LoVo (cell line): ENCODE measurements around the gene ITGBL1.

Source experiments
- DNase-seq: peaks from one replicate; pipeline ENCODE4 v3.0.0-alpha.2; 2016; ENCODE audit warnings: low spot score

The ITGBL1 gene

DNA sequence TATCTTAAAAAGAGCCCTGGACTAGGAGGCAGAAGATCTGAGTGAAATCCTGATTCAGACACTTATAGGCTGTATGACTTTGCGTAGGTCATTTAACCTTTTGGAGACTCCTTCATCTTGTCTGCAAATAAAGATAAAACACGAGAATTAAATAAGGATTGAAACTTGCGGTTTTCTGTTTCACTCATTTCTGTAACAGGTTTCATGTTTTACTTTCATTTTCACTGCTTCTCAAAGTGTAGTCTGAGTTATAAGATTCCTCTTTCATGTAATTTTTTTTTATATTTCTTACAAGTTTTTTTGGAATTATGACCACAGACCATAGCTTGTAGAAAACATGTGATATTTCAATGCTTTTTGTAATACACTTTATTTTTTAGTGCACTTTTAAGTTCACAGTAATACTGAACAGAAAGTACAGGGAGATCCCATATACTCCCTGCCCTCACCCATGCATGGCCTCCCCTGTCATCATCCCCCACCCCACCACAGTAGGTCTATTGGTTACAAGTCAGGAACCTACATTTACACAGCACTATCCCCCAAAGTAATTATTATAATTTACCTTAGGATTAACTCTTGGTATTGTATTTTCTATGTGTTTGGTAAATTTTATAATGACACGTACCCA lies 174.6 kb downstream of the ITGBL1 start:
- DNase-seq = no peak

DNA sequence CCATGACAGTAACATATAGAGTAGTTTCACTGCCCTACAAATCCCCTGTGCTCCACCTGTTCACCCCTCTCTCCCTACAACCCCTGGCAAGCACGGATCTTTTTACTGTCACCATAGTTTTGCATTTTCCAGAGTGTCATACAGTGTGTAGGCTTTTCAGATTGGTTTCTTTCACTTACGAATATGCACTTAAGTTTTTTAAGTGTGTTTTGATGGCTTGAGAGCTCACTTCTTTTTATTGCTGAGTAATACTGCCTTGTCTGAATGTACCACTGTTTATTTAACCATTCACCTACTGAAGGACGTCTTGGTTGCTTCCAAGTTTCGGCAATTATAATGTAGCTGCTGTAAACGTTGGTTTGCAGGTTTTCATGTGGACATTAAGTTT lies 175.1 kb downstream of the ITGBL1 start:
- DNase-seq = no peak

DNA sequence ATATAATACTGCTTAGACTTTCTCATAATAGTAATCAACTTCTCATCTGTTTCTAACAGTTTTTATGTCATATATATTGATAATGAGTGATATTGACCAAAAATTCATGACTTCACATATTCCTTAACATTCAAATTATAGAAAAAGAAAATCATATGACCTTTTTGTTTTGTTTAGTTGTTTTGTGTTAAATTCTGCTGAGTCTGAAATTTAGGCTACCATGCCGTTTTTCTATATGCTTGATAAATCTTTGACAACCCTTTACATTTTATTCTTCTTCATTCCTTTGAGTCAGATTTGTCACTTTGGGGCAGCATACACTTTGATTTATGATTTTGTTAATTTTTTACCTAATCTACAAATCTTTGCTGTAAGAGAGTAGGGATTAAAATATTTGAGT lies 176.4 kb downstream of the ITGBL1 start:
- no peak for DNase-seq

DNA sequence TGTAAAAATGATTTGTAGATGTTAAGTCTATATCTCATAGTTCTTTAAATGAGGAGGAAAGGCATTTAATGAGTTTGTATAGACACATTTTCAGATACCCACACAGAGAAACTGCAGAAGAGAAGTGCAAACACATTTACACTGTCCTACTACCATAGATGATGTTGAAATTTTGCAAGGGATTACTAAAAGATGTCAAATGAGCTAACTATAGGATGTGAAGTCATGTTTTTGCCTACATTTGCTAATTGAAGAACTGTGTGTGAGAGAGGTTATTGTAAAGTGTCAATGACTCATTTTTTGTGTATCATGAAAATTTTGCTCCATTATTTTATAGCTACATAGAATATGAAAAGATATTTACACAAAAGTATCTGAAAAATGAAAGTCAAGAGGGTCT lies 178.9 kb downstream of the ITGBL1 start:
- DNase-seq = no peak

DNA sequence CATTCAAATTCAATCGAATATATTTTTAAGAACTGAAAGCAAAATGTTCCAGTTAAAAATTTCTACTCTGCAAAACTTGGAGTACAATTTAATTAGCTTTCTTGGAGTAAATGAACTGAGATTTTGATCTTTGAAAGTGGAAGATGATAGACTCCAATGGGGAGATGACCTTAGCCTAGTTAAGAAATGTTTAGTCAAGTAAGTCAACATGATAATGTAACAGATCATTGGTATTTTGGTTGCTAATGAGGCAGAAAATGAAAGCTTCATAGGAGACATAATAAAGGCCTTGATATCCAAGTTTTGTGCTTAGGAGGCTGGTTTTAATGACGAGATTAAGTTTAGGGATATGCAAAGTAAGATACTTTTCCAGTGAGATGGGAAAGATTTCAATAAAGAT lies 181.7 kb downstream of the ITGBL1 start:
- no peak for DNase-seq

DNA sequence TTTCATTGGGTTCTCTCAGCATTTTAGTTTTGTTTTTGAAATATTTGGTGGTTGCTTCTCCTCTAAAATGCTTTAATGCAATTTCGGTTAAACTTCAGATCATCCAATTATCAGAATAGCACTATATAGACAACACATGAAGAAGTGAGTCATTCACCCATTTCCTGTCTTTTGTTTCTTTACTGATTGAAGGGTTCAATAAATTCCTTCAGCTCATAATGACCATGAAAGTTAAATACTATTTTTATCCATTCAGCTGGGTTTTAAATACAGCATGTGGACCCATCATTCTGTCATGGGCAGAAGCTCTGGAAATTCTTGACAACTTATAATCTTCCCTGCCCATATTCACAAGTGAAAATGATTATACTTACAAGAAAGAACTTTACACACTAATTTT lies 187.2 kb downstream of the ITGBL1 start:
- DNase-seq = no peak

DNA sequence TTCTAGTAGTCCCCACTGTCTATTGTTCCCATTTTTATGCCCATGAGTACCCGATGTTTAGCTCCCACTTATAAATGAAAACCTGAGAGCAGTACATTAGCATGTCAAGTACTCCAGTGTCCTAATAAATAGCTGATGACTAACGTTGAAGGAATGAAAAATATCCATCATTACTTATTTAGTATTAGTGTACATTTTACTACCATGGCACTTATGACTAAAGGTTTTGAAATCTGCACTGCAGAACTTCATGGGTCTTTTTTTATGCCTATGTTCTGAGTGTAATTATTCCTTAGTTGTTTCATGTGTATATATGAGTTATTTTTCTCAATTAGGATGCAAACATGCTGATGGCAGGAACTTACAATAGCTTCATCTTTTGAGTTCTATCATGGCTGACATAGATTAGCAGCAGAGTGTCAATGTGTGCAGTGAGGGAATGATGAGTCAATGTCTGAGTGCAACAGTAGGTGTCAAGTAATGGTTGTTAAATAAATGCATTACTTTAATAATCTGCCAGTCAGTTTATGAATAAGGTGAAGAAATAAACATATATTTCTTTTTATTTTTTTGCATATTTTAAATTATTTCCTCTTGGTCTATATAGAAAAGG lies 188.4 kb downstream of the ITGBL1 start:
- DNase-seq = no peak

DNA sequence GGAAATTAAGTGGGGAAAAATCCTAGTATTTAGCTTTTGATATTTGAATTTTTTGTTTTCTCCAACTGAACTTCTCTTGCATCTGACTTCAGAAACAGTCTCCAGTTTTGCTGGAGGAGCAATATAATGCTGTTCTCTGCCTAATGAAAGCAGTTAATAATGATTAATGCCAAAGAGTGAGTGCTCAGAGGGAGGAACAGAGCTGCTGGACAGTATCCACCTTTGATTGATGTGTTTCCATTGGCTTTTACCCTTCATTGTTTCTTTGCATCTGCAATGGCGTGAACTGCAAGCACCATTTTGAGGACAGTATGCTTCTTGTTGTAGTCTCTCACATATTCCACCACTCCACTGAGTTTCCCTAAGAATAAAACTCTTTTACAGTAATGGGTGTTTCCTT lies 193.4 kb downstream of the ITGBL1 start:
- no peak for DNase-seq

DNA sequence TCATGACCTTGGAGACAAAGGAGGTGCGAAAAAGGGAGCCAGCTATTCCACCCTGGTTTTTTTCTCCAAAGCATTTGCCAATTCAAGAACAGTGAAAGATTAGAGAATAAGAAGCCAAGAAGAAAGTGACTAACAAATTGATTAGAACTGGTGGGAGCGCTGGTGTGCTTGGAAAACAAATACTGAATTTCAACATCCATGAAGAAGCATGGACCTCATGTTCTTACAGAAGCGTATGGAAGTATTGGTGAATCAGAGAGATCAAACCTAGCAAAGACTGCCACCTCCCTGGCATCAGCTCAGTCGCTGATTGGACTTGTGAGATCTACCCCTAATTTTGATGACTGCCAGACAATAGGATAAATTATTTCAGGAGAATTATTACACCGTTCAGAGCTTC lies 195.3 kb downstream of the ITGBL1 start:
- no peak for DNase-seq

DNA sequence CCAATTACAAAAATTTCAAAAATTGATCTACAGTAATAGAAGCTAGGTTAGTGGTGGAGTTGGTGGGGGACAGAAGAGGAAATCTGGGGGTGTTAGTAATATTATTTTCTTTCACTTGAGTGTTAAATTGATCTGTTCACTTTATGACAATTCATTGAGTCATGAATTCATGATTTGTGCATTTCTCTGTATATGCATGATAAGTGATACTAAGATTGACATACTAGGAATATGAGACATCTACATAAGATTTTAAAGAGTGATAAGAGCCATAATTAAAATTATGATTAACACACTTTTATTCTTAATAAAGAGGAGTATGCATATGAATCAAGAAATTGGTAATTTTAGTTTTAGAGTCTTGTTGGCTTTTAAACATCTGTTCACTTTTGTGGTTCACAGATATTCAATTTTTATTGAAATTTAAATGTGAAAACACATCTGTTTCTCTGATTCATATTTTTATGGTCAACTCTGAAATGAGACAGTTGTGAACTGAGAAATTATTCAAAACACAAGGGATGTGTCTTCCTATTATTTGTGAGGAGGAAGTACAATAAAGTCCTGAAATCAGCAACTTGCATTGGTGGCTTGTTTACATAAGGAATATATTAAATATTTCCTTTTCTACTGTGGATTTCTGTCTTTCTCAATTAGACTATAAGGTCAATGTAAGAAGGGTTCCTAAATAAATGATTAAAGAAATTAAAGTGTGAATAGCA lies 196.5 kb downstream of the ITGBL1 start:
- DNase-seq = no peak

DNA sequence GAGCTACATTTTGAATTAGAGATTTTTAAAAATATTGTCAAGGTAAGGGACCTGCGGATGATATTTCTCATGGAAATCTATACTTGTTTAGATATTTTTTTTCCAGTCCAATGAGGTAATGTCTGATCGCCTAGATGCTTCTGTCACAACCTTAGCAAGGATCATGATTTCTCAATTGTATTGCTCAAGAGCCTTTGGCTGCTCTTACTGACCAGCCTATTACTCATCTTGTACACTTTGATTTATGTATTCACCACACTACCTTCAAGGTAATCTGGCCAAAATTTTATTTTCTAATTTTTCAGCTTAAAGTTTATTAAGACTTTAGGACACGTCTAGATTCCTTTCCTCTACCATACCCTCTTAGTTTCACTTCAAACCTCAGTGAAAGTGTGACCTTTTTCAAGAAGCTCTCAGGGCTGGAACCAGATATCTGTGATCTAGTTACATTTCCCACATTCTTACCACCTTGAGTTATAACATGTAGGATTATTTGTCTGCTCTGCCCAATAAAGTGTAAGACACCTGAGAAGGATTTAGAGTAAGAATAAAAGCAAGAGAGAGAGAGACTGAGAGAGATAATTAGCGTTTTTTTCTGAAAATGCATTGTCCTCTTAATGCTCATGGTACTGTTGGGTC lies 197.1 kb downstream of the ITGBL1 start:
- no peak for DNase-seq

DNA sequence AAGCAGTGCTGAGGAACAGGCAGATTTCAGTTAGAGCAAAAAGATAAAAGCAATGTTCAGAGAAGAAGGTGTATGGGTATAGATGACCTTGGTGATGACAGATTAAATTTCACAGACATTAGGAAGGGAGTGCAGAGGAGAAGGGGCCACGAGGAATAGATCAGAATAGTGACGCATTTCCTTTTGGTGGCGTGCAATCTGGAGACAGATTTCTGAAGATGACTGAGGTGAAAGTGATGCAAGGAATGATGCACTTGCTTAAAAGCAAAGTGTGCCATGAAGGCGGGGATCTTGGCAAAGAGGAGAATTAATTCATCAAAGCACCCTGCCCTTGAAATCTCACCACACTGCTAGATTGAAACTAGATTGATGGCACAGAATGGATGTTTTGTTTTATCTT lies 202.4 kb downstream of the ITGBL1 start:
- DNase-seq = no peak

DNA sequence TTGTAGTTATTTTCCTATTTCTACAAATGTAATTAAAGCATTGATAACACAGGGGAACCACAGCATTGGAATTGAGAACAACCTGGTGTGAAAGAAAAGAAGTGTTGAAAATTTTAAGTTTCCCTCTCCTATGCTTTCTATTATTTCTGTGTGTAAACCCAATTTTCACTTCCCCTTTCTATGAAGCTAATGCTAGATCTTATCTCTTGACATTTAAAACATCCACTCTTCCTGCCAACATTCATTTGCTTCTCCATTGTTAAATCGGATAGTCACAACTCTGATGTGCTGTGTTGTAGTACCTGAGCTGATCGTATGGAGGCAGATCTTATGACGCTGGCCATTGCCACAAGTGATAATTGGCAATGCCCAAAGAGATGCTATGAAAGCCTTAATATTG lies 203.0 kb downstream of the ITGBL1 start:
- DNase-seq = no peak

DNA sequence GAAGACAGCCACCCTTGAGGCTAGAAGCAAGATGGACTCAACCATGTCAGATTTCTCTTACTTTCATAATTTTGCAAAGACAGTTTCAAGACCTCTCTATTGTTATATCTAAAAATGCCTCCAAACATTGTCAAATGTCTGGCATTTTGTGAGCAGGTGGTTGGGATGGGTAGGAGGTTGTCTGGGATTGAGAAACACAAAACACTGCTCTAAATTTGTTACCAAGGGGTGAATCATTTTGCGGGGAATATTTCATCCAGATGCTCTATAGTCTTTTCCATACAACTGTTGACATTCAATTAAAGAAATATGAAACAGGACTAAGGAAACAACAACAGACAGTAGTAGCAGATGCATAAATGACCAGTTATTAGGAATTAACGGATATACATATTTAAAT lies 208.2 kb downstream of the ITGBL1 start:
- no peak for DNase-seq

DNA sequence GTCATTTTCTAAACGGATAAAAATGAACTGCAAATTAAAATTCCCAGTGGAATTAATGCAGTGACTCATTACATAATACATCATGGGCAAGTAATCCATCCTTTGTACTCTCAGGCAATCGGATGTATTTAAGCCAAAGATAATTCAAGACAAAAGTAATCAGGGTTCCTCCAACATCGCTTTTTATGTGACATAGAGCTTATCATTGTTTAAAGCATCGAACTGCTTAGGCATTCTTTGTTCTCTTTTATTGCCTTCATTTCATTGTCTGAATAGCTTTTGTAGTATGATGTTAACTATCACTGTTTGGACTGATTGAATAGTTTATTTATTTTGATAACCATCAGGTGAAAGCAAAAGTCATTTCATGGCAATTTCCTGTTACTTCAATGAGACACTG lies 209.4 kb downstream of the ITGBL1 start:
- no peak for DNase-seq

DNA sequence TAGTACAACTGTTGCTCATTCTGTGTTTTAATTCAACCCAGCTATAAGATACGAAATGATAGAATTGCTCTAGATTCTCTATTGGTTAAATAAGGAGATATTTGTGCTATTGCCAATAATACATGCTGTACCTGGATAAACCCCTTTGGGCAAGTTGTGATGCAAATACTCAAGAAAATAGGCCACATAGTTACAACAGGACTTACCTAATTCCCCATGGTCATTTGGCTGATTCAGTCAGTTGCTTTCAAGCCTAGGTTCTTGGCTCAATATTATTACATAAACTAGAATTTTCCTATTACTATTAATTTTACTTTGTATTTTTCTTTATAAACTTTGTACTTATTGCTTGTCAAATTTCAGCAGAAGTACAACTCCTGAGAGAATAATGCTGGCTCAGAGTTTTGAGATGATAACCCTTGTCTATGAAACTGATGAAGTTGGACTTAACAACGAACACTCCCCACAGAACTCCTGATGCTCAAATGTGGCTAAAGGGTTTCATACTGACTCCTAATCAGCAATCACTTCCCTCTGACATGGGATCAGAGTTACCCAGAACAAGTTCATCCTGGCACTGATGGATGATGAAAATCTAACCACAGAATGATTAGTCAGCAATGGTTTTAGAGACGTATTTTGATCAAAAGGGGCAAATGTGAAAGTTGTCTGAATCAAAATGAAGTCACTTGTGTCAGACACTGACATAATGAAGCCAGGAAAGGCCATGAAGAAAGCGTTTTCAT lies 221.1 kb downstream of the ITGBL1 start:
- DNase-seq = no peak

DNA sequence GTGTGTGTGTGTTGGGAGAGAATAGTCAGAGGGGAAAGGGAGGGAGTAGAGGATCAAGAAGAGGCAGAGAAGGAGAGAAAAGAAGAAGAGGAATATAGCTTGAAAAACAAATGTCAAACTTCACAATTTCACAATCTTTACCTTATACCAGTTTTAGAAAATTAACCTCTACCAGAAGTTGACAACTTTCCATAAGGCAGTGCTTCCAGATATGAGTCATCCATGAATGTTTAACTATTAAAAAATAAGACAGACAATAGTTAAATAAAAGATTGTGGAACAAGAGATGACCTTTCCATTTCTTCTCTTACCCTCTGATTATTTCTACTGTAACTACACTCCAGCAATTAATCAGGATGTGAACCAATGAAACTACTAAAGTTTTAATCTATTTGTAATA lies 229.4 kb downstream of the ITGBL1 start:
- DNase-seq = no peak

DNA sequence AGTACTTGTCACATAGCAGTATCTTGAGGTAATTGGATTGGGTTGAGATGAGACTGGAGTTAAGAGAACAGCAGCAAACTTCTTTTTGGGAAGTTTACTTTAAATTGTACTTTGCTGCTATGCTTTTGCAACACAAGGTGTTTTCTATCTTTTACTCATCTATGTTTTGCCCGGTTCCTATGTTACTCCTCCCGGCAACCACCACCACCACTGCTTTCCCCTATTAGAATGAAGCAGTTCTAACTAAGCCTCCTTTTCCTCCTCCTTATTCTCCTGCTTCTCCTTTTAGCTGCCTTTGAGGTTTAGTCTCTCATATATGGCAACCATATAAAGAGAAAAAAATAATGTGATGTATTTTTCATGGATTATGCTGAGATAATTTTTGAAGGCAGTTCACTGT lies 233.5 kb downstream of the ITGBL1 start:
- DNase-seq = no peak

DNA sequence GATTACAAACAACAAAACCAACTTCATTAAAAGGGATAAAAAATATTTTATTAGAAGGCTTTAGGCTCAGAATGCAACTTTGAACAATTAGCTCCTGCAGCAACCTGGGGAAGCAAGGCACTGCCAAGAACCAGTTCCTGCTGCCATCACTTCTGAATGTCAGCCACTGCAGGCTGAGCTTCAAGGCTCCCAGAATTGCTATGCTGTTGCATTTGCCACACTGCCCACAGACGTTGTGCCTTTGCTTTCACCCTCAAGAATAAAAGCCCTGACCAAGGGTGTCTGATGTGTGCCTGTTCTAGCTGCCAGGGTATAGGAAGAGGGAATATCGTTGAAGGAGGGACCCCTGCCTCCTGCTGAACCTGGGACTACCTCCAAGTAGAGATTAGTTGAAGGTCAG lies 238.4 kb downstream of the ITGBL1 start:
- no peak for DNase-seq

DNA sequence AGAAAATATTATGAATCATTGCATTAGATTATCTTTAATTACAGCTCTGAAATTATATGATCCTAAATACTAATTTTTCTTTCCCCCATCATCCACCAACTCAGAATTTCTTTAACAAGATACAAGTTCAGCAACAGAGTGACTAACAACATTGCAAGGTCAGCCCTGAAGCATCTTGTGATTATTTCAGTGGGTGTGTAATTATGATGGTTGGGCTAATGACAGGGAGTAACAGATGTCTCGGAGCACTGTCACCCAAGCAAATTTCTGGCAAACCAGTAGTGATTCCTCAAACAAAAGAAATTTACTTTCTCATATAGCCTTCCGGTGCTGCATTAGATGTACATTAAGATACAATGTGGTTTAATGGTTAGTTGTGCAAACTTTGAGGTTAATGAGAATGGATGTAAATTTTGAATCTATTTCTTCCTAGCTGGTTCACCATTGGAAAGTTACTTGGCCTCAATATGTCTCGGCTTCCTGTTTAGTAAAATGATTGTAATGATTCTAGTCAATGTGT lies 238.9 kb downstream of the ITGBL1 start:
- DNase-seq = no peak

DNA sequence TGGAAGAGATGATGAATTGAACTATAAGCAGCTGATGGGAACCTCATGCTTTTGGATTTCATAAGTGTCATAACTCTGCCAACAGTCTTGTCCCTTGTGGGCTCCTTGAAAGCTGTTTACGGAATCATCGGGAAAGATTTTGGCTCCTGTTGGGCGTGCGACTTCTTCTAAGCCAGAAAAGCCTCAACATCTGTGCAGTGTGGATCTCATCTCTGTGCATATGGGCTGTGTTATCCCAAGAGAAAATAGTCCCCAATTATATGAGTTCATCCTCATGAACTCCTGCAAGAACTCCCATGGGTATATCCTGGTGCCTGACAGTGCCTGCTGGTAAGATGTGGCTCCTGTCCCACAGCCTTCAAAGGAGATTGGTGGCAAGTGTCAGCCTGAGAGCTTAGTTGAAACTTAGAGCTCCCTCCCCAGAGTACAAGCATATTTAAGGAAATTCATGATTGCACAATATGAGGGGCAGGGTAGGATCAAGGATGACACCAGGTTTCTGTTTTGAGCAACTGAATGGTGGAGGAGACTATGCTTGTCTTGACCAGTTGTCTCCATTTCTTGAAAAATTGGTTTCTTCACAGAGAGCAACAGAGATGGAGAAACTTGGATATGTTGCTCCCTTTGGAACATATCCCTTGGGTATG lies 243.5 kb downstream of the ITGBL1 start:
- DNase-seq = no peak

DNA sequence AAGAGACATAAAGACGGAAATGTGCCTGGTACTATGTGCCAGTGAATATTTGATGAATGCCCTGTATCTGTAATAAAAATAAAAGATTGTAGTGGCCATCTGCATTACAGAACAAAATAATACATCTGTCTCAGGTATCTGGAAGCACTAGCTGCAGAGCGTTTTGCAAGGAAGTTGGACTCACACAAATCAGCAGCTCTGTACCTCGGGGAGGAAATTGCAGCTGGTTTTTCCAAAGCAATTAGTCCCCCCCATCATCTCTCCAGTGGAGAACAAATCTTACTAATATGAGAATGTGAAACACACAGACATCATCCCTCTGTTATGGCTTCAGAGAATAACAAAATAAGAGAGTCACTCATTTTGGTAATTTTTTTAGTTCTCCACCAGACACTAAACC lies 245.3 kb downstream of the ITGBL1 start:
- no peak for DNase-seq
